CD4-positive, alpha-beta T cell (primary cell): ENCODE results near the gene ZNF775. TPM values are rescaled to one million over a fixed set of nuclear protein-coding genes. Genes with fewer than 3 reads are reported as not detected.
A peak's percentile ranks its signal among the peaks of the same experiment; 100 is the strongest.

Experiments
- ATAC-seq: fragments of 200-7000 bp; cut with Tn5 transposase; one replicate; pipeline ENCODE4 v1.10.0; 2022; ENCODE audit warnings: mild to moderate bottlenecking; ENCODE audit not compliant: poor library complexity
- CTCF ChIA-PET: fragments of 350-600 bp; sonication (Branson Sonifier 250); formaldehyde crosslinking; loops from one replicate; lab custom pipeline; 2021; ENCODE audit warnings: antibody characterized with exemption, inconsistent platforms; lab: Charles Lee
- POLR2A ChIA-PET: fragments of 350-600 bp; sonication (Branson Sonifier 250); formaldehyde crosslinking; loops from one replicate; lab custom pipeline; 2021; ENCODE audit warnings: antibody characterized with exemption, inconsistent platforms; lab: Charles Lee
- DNase-seq, 14 experiments: peaks; one replicate each; pipeline ENCODE4 v3.0.0-alpha.2; 2013 to 2020; ENCODE audit warnings: mixed read lengths in 2 of 14
- H3K27ac ChIP-seq, 2 donors: one replicate each; pipeline versions ENCODE4 v1.5.1 to v1.7.0; 2013; ENCODE audit warnings: low read length in 2 of 2, low read depth in 1 of 2, mild to moderate bottlenecking in 1 of 2
- H3K27me3 ChIP-seq, 2 experiments: 1 replicate in 1 of 2; 2 replicates in 1 of 2; pipeline versions ENCODE4 v1.6.1 to v1.7.0; 2013; ENCODE audit warnings: low read length in 2 of 2, control low read depth in 1 of 2, mild to moderate bottlenecking in 1 of 2, moderate library complexity in 1 of 2; ENCODE audit not compliant: insufficient read depth in 2 of 2, control insufficient read depth in 1 of 2
- H3K36me3 ChIP-seq: one replicate; pipeline ENCODE4 v1.6.1; 2013; ENCODE audit warnings: low read length, control low read depth; ENCODE audit not compliant: insufficient read depth
- H3K4me1 ChIP-seq: one replicate; pipeline ENCODE4 v1.6.1; 2013; ENCODE audit warnings: low read length, control low read depth; ENCODE audit not compliant: insufficient read depth
- H3K4me3 ChIP-seq: one replicate; pipeline ENCODE4 v1.5.1; 2013; ENCODE audit warnings: mild to moderate bottlenecking, low read length, moderate library complexity
- H3K9me3 ChIP-seq, 2 experiments: 1 replicate in 1 of 2; 2 replicates in 1 of 2; pipeline versions ENCODE4 v1.6.1 to v1.7.0; 2013; ENCODE audit warnings: low read length in 2 of 2, mild to moderate bottlenecking in 2 of 2, control low read depth in 1 of 2, moderate library complexity in 1 of 2; ENCODE audit not compliant: control insufficient read depth in 1 of 2, insufficient read depth in 1 of 2
- H3K27ac Mint-ChIP-seq: one replicate; pipeline ENCODE4 v1.8.0; 2020; ENCODE audit warnings: mixed read lengths
- H3K27me3 Mint-ChIP-seq: one replicate; pipeline ENCODE4 v1.8.0; 2021; ENCODE audit warnings: mixed read lengths
- H3K36me3 Mint-ChIP-seq: one replicate; pipeline ENCODE4 v1.8.0; 2021; ENCODE audit warnings: low read depth, mixed read lengths
- H3K4me1 Mint-ChIP-seq: one replicate; pipeline ENCODE4 v1.8.0; 2021; ENCODE audit warnings: low read depth, mixed read lengths
- H3K4me3 Mint-ChIP-seq: one replicate; pipeline ENCODE4 v1.8.0; 2020; ENCODE audit warnings: mild to moderate bottlenecking, mixed read lengths
- H3K9me3 Mint-ChIP-seq: one replicate; pipeline ENCODE4 v1.8.0; 2020; ENCODE audit warnings: mixed read lengths
- CTCF ChIP-seq: fragments of 200-600 bp; IDR thresholded peaks from one replicate; pipeline ENCODE4 v1.8.0; 2022; ENCODE audit warnings: antibody characterized with exemption, mild to moderate bottlenecking
- intact Hi-C, 2 experiments: fragments of 100-400 bp; cut with DNase I in 1 of 2; cut with micrococcal nuclease in 1 of 2; formaldehyde crosslinking; loops; one replicate each; pipeline versions ENCODE4 v1.15.1 to v1.9.0; 2023 to 2025; cut with DNase I, micrococcal nuclease
- total RNA-seq, 174 experiments: library from RNA in 2 of 174; stranded (reverse) in 2 of 174; gene quantifications; one replicate each; pipeline ENCODE4 v1.2.3 and lab custom pipeline; 2021 to 2026

ZNF775 gene
- total RNA-seq, 2 experiments from 2014 or later = 0.38 to 0.45 TPM

GRCh38 chr7:150363872-150364271, 15.3 kb upstream of the ZNF775 start:
- ChIA-PET CTCF (no interaction called here), POLR2A (no interaction called here)
- peak in 2 of 14 experiments; percentile 43 to 45 for DNase-seq
- TF ChIP-seq CTCF = no peak
- intact Hi-C loops = loop anchor here in 1 of 2 experiments (10.0 kb wide), 1 partner anchor 649 kb away; a partner anchor contains a TSS
- H3K9me3 Mint-ChIP-seq = no peaks in the 10 kb centered on the region
- peaks cover 30% of the 10 kb centered on the region for H3K4me1 ChIP-seq
- H3K27ac Mint-ChIP-seq = peak overlapping the region; percentile 18
- no peak for ATAC-seq
- no peaks in the 10 kb centered on the region for H3K36me3 ChIP-seq
- no peak overlapping the region for H3K27ac ChIP-seq
- peaks cover 5% of the 10 kb centered on the region for H3K36me3 Mint-ChIP-seq
- H3K4me3 ChIP-seq = no peak overlapping the region
- H3K27me3 Mint-ChIP-seq = no peaks in the 10 kb centered on the region
- no peak overlapping the region for H3K4me3 Mint-ChIP-seq
- H3K27me3 ChIP-seq = no peaks in the 10 kb centered on the region
- H3K4me1 Mint-ChIP-seq = peaks cover 56% of the 10 kb centered on the region
- no peaks in the 10 kb centered on the region for H3K9me3 ChIP-seq

- DNase-seq (no peak), ATAC-seq (no peak)
- H3K9me3 ChIP-seq = no peaks in the 10 kb centered on the region
- CTCF ChIA-PET = interaction anchor here (0.6 to 4.8 kb wide), 2 partner anchors 24 to 40 kb away, joined by 4 to 20 read pairs; a partner anchor contains a TSS
- H3K4me3 ChIP-seq = no peak overlapping the region
- no peaks in the 10 kb centered on the region for H3K27me3 ChIP-seq
- Mint-ChIP-seq H3K9me3 (no peaks in the 10 kb centered on the region), H3K27me3 (no peaks in the 10 kb centered on the region), H3K4me1 (peaks cover 60% of the 10 kb centered on the region), H3K27ac (peak overlapping the region; percentile 96), H3K4me3 (no peak overlapping the region), H3K36me3 (peaks cover 18% of the 10 kb centered on the region)
- H3K36me3 ChIP-seq = peaks cover 3% of the 10 kb centered on the region
- peaks cover 33% of the 10 kb centered on the region for H3K4me1 ChIP-seq
- intact Hi-C loops = loop anchor here in 1 of 2 experiments (5.0 to 10.0 kb wide), 3 partner anchors 43 to 650 kb away; partner anchors contain the start of genes ACTR3C and LRRC61
- TF ChIP-seq CTCF = no peak
- H3K27ac ChIP-seq = no peak overlapping the region
- POLR2A ChIA-PET = interaction anchor here (1.7 to 7.1 kb wide), 3 partner anchors 8 to 39 kb away, joined by 5 to 76 read pairs (median 10); a partner anchor contains a TSS
Measured at GRCh38 chr7:150365194-150365593, 13.9 kb upstream of the ZNF775 start.

GRCh38 chr7:150365673-150366398, 13.3 kb upstream of the ZNF775 start:
- intact Hi-C loops = loop anchor here in 1 of 2 experiments (5.0 to 10.0 kb wide), 3 partner anchors 44 to 651 kb away; partner anchors contain the start of genes ACTR3C and LRRC61
- no peak for TF ChIP-seq CTCF
- POLR2A ChIA-PET = interaction anchor here (1.7 to 7.1 kb wide), 3 partner anchors 8 to 39 kb away, joined by 5 to 76 read pairs (median 10); a partner anchor contains a TSS
- Mint-ChIP-seq H3K4me1 (peaks cover 65% of the 10 kb centered on the region), H3K36me3 (peaks cover 23% of the 10 kb centered on the region), H3K4me3 (peak overlapping the region; percentile 85), H3K27me3 (no peaks in the 10 kb centered on the region), H3K9me3 (no peaks in the 10 kb centered on the region), H3K27ac (peak overlapping the region; percentile 96)
- no peak overlapping the region for H3K4me3 ChIP-seq
- ATAC-seq (no peak), DNase-seq (peak in 2 of 14 experiments; percentile 39 to 42)
- peak overlapping the region in 1 of 2 donors; percentile 0 for H3K27ac ChIP-seq
- peaks cover 39% of the 10 kb centered on the region for H3K4me1 ChIP-seq
- H3K27me3 ChIP-seq = no peaks in the 10 kb centered on the region
- H3K36me3 ChIP-seq = peaks cover 8% of the 10 kb centered on the region
- CTCF ChIA-PET = interaction anchor here (0.6 to 4.8 kb wide), 3 partner anchors 9 to 40 kb away, joined by 4 to 20 read pairs (median 7); a partner anchor contains a TSS
- H3K9me3 ChIP-seq = no peaks in the 10 kb centered on the region
